Measurements from ENCODE around the gene SPEG. TPM values are rescaled to one million over a fixed set of nuclear protein-coding genes. Genes with fewer than 3 reads are reported as not detected.

The SPEG gene
- total and polyA plus RNA-seq, 2 of the 8 experiments (the other 6 are each of a cell fraction or from before 2014, with no cell fraction given) = 19.9 to 32.0 TPM

GRCh38 chr2:219512524-219513216 is 78.0 kb downstream of the SPEG start:
- Histone ChIP-seq H3K4me3 (ENCODE audit: extremely low read depth in 1 of 4, insufficient read depth in 2 of 4, low read depth in 3 of 4, low read length in 4 of 4) (no peak overlapping the region), H2AFZ (ENCODE audit: low read length) (no peak overlapping the region), H3K79me2 (ENCODE audit: control insufficient read depth in 1 of 2, insufficient read depth in 2 of 2, low read length in 2 of 2) (no peaks in the 10 kb centered on the region), H2BK20ac (ENCODE audit: low read length) (no peak overlapping the region), H3K18ac (ENCODE audit: extremely low read depth, low read length) (peak overlapping the region; percentile 71; the same call in 1 of the 2 replicates), H2AK5ac (ENCODE audit: low read depth, low read length) (no peak overlapping the region), H2BK15ac (ENCODE audit: low read length) (no peak overlapping the region), H2BK5ac (ENCODE audit: low read depth, low read length) (no peak overlapping the region; the same call in 1 of the 2 replicates), H3K79me1 (ENCODE audit: low read depth, low read length) (no peaks in the 10 kb centered on the region), H3K56ac (replicated peaks; ENCODE audit: insufficient read length, low read depth, low read length) (no peak overlapping the region), H2BK12ac (ENCODE audit: low read depth, low read length) (peak overlapping the region; percentile 75; the same call in 1 of the 2 replicates), H3K4me1 (replicated peaks in 1 of 4; ENCODE audit: control insufficient read depth in 3 of 4, insufficient read depth in 4 of 4, low read length in 3 of 4) (peaks cover 4 to 57% (median 48%) of the 10 kb centered on the region in 4 experiments), H3K27ac (ENCODE audit: low read depth, low read length) (no peak overlapping the region), H3K4ac (replicated peaks; ENCODE audit: insufficient read length, low read depth, low read length) (no peak overlapping the region), H4K8ac (ENCODE audit: extremely low read depth, insufficient read depth, low read length) (no peak overlapping the region; the same call in 1 of the 2 replicates), H3K9me3 (ENCODE audit: insufficient read depth in 2 of 2, low read depth in 1 of 2, low read length in 1 of 2) (no peaks in the 10 kb centered on the region), H3K36me3 (ENCODE audit: control insufficient read depth in 2 of 4, insufficient read depth in 4 of 4, low read length in 3 of 4) (no peaks in the 10 kb centered on the region), H3K23me2 (ENCODE audit: low read depth, low read length) (peaks cover 9% of the 10 kb centered on the region), H3K27me3 (replicated peaks in 1 of 4; ENCODE audit: control insufficient read depth in 3 of 4, extremely low read depth in 1 of 4, insufficient read depth in 3 of 4, low read length in 3 of 4) (peaks cover 2 to 49% (median 46%) of the 10 kb centered on the region in 4 experiments), H3K9ac (replicated peaks in 1 of 4; ENCODE audit: extremely low read depth in 1 of 4, low read depth in 3 of 4, low read length in 3 of 4) (no peak overlapping the region), H2BK120ac (replicated peaks; ENCODE audit: low read depth, low read length) (peak overlapping the region; percentile 33), H4K20me1 (replicated peaks in 1 of 2; ENCODE audit: control insufficient read depth in 1 of 2, insufficient read depth in 2 of 2, low read length in 2 of 2) (peaks cover 2 to 5% of the 10 kb centered on the region in 2 experiments), H4K91ac (replicated peaks; ENCODE audit: insufficient read length, low read length) (peak overlapping the region; percentile 72), H3K4me2 (ENCODE audit: insufficient read depth in 1 of 2, low read depth in 2 of 2, low read length in 2 of 2) (peak overlapping the region in 1 of 2 experiments; percentile 40; a peak in 2 of 4 replicates), H3K14ac (ENCODE audit: insufficient read length) (no peak overlapping the region), H4K5ac (ENCODE audit: insufficient read length, low read depth, low read length) (no peak overlapping the region), H3K23ac (ENCODE audit: insufficient read length) (no peak overlapping the region)
- DNase-seq (ENCODE audit: low read depth in 1 of 2, low spot score in 2 of 2) (no peak), FAIRE-seq (no peak)
- WGBS, 2 experiments (ENCODE audit: extremely low coverage in 1 of 2, insufficient coverage in 1 of 2, insufficient read length in 1 of 2, insufficient replicate concordance in 2 of 2, low coverage in 1 of 2, low lambda C conversion rate in 2 of 2, missing lambda C conversion rate in 1 of 2) = 52% methylated on average over 13 of the region's 16 CpGs; no CpG with 5 or more reads in 1 of the 2 experiments
- POLR2A ChIA-PET (ENCODE audit: partially characterized antibody) = interaction anchor here (0.5 to 11.0 kb wide), 4 partner anchors 11 to 82 kb away, joined by 3 to 216 read pairs (median 4); partner anchors contain the start of gene GMPPA
- CTCF ChIA-PET (ENCODE audit: partially characterized antibody) = interaction anchor here (0.6 to 113.1 kb wide), 7 partner anchors 9 to 110 kb away, joined by 3 to 7248 read pairs (median 18); partner anchors contain the start of genes CHPF, DES, GMPPA and SPEG
- TF ChIP-seq PHF8 (conservative IDR thresholded peaks at IDR 0.05; ENCODE audit: low read depth, low read length) = no peak
- TF ChIP-seq BCL11A (IDR thresholded peaks at IDR 0.05; ENCODE audit: low read depth in 2 of 2, low read length in 2 of 2) = no peak
- TF ChIP-seq GABPA (IDR thresholded peaks at IDR 0.05; ENCODE audit: borderline replicate concordance, insufficient read depth, low read length) = no peak
- no peak for TF ChIP-seq KDM5A (IDR thresholded peaks at IDR 0.05; ENCODE audit: low read length)
- no peak for TF ChIP-seq MAX (IDR thresholded peaks at IDR 0.05)
- TF ChIP-seq RXRA (IDR thresholded peaks at IDR 0.05; ENCODE audit: insufficient read depth, low read depth, low read length) = no peak
- TF ChIP-seq TBP (IDR thresholded peaks at IDR 0.05; ENCODE audit: low read depth, low read length) = no peak
- no peak for TF ChIP-seq CHD2 (IDR thresholded peaks at IDR 0.05; ENCODE audit: low read length)
- no peak for TF ChIP-seq EZH2 (IDR thresholded peaks at IDR 0.05; ENCODE audit: low read depth, low read length, severe bottlenecking)
- TF ChIP-seq RNF2 (IDR thresholded peaks at IDR 0.05; ENCODE audit: borderline replicate concordance, low read depth, low read length, missing control alignments, poor library complexity, severe bottlenecking) = no peak
- no peak for TF ChIP-seq GTF2F1 (IDR thresholded peaks at IDR 0.05; ENCODE audit: borderline replicate concordance, low read depth, low read length)
